Measurements from ENCODE around the gene ZNF710. TPM values are rescaled to one million over a fixed set of nuclear protein-coding genes. Genes with fewer than 3 reads are reported as not detected.
"Not testable (repeated sequence)": the region's sequence is repeated elsewhere in the genome, so short reads cannot be mapped to it uniquely, and the experiment has no call there.

ZNF710 gene
- total RNA-seq (10 to 100 TPM in 4 of 5 donors, 1 to 10 TPM in 1; 7.9 to 35.3 (median 15.2) TPM), polyA plus RNA-seq (10 to 100 TPM; 15.6 to 21.1 (median 16.6) TPM)
- long read RNA-seq, donor 1, full-length matches to known transcripts = 2 of 2 reads
- long read RNA-seq, donor 1, partial matches to known transcripts = 0 of 2 reads
- long read RNA-seq, donor 1, other reads (novel, unspliced or antisense) = 0 of 2 reads
- long read RNA-seq, donor 2, partial matches to known transcripts = 100 of 100 reads
- long read RNA-seq, donor 2, other reads (novel, unspliced or antisense) = 0 of 100 reads
- long read RNA-seq, donor 3 = 0 reads
- long read RNA-seq, donor 4 = 0 reads
- long read RNA-seq, donor 5, partial matches to known transcripts = 0 of 2 reads
- long read RNA-seq, donor 5, other reads (novel, unspliced or antisense) = 0 of 2 reads
- long read RNA-seq, donor 6, partial matches to known transcripts = 518 of 523 reads
- long read RNA-seq, donor 6, other reads (novel, unspliced or antisense) = 5 of 523 reads
- long read RNA-seq, donor 7, partial matches to known transcripts = 76 of 77 reads
- long read RNA-seq, donor 7, other reads (novel, unspliced or antisense) = 0 of 77 reads
- long read RNA-seq, donor 8, partial matches to known transcripts = 80 of 147 reads
- long read RNA-seq, donor 8, other reads (novel, unspliced or antisense) = 66 of 147 reads
- long read RNA-seq, donor 9, partial matches to known transcripts = 61 of 61 reads
- long read RNA-seq, donor 9, other reads (novel, unspliced or antisense) = 0 of 61 reads
- long read RNA-seq, donor 10, partial matches to known transcripts = 0 of 1 reads
- long read RNA-seq, donor 10, other reads (novel, unspliced or antisense) = 0 of 1 reads

- peak within 1 kb of the TSS; percentile 76 to 94 (median 86) for H3K4me3 ChIP-seq
- no peaks in the 10 kb centered on the region for H3K27me3 ChIP-seq
- no peaks in the 10 kb centered on the region for H3K9me3 ChIP-seq
- 0 to 3% (median 1%) methylated on average over 8 to 32 of the region's 42 CpGs for WGBS, 5 donors
- intact Hi-C loops (cut with DNase I; ENCODE audit: low total_unique reads) = loop anchor here (10.0 kb wide), 1 partner anchor 64 kb away; no protein-coding TSS in a partner anchor
- no peaks in the 10 kb centered on the region for H3K36me3 ChIP-seq
- TF ChIP-seq POLR2A (IDR thresholded peaks at IDR 0.05) (no peak), EP300 (IDR thresholded peaks at IDR 0.05) (no peak), POLR2AphosphoS5 (IDR thresholded peaks at IDR 0.05) (no peak), CTCF (IDR thresholded peaks at IDR 0.05) (no peak)
- peaks cover 39 to 72% (median 61%) of the 10 kb centered on the region in 4 donors for H3K4me1 ChIP-seq
- DNase-seq = peak in 1 of 2 donors; percentile 91
- H3K27ac ChIP-seq = peak within 1 kb of the TSS; percentile 92 to 96 (median 95)
Measured at GRCh38 chr15:90001062-90001682, at the start of gene ZNF710. ZNF710 (plus strand) TSS chr15:90001324; CDS start chr15:90067138, 65,814 bp downstream.

GRCh38 chr15:89954541-89954940, 46.6 kb upstream of the ZNF710 start:
- WGBS, 5 donors = 51 to 63% (median 56%) methylated on average over 3 of the region's 3 CpGs
- no peak for TF ChIP-seq CTCF (IDR thresholded peaks at IDR 0.05)
- TF ChIP-seq POLR2A (IDR thresholded peaks at IDR 0.05) = no peak
- TF ChIP-seq POLR2AphosphoS5 (IDR thresholded peaks at IDR 0.05) = no peak
- TF ChIP-seq EP300 (IDR thresholded peaks at IDR 0.05) = no peak
- H3K27me3 ChIP-seq = no peaks in the 10 kb centered on the region
- H3K4me3 ChIP-seq = no peak overlapping the region
- no peak for DNase-seq
- H3K36me3 ChIP-seq = no peaks in the 10 kb centered on the region
- no peak overlapping the region for H3K27ac ChIP-seq
- intact Hi-C loops (cut with DNase I; ENCODE audit: low total_unique reads) = no loop called here
- H3K4me1 ChIP-seq = peaks cover 0 to 14% (median 6%) of the 10 kb centered on the region in 4 donors
- H3K9me3 ChIP-seq = no peaks in the 10 kb centered on the region

DNA sequence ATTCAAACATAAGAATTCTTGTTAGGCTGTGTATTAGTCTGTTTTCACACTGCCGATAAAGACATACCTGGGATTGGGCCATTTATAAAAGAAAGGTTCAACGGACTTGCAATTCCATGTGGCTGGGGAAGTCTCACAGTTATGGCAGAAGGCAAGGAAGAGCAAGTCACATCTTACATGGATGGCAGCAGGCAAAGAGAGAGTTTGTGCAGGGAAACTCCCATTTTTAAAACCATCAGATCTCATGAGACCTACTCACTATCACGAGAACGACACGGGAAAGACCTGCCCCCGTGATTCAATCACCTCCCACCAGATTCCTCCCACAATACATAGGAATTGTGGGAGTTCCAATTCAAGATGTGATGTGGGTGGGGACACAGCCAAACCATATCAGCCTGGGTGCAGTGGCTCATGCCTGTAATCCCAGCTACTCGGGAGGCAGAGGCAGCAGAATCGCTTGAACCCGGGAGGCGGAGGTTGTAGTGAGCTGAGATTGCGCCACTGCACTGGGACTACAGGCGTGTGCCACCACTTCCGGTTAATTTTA, 45.6 kb upstream of the ZNF710 start:
- H3K27me3 ChIP-seq; H3K27ac ChIP-seq; H3K9me3 ChIP-seq; H3K4me3 ChIP-seq; H3K36me3 ChIP-seq; intact Hi-C loops (cut with DNase I; ENCODE audit: low total_unique reads); DNase-seq: not testable (repeated sequence)
- peaks cover 0 to 16% (median 6%) of the 10 kb centered on the region in 4 donors for H3K4me1 ChIP-seq
- 93 to 97% (median 95%) methylated on average over 13 of the region's 13 CpGs for WGBS, 5 donors

GRCh38 chr15:89958107-89958805, 42.9 kb upstream of the ZNF710 start:
- Histone ChIP-seq H3K27ac (peak overlapping the region in 3 of 5 donors; percentile 14 to 56 (median 25)), H3K4me3 (no peak overlapping the region), H3K9me3 (no peaks in the 10 kb centered on the region), H3K27me3 (no peaks in the 10 kb centered on the region), H3K4me1 (peaks cover 0 to 16% (median 6%) of the 10 kb centered on the region in 4 donors), H3K36me3 (no peaks in the 10 kb centered on the region)
- 67 to 85% (median 71%) methylated on average over 17 to 18 of the region's 18 CpGs for WGBS, 5 donors
- peak; percentile 53 to 77 for DNase-seq
- no peak for TF ChIP-seq EP300 (IDR thresholded peaks at IDR 0.05)
- TF ChIP-seq POLR2A (IDR thresholded peaks at IDR 0.05) = no peak
- TF ChIP-seq POLR2AphosphoS5 (IDR thresholded peaks at IDR 0.05) = no peak
- TF ChIP-seq CTCF (IDR thresholded peaks at IDR 0.05) = no peak
- intact Hi-C loops (cut with DNase I; ENCODE audit: low total_unique reads) = no loop called here
